Heart left ventricle (tissue), 16 donors: Measurements from ENCODE around the gene NR2F1-AS1. TPM values are rescaled to one million over a fixed set of nuclear protein-coding genes. Genes with fewer than 3 reads are reported as not detected.
A peak's percentile ranks its signal among the peaks of the same experiment; 100 is the strongest.

Experiments used
- ATAC-seq, 4 donors: fragments of 200-7000 bp; cut with Tn5 transposase; one replicate each; pipeline ENCODE4 v1.9.1; 2020 to 2022; ENCODE audit warnings: moderate library complexity in 4 of 4, mild to moderate bottlenecking in 3 of 4, moderate number of reproducible peaks in 1 of 4
- DNase-seq, 5 donors: peaks; one replicate each; pipeline ENCODE4 v3.0.0-alpha.2; 2020
- H3K27ac ChIP-seq, 12 donors: fragments of 200-600 bp; sonication (generic) in 4 of 12; one replicate each; pipeline versions ENCODE4 v1.5.0 to v1.8.0; 2016 to 2022; ENCODE audit warnings: mild to moderate bottlenecking in 2 of 12
- H3K27me3 ChIP-seq, 9 donors: fragments of 200-600 bp; sonication (generic) in 2 of 9; one replicate each; pipeline versions ENCODE4 v1.5.1 to v1.8.0; 2016 to 2022; ENCODE audit warnings: mild to moderate bottlenecking in 3 of 9
- H3K36me3 ChIP-seq, 9 donors: fragments of 200-600 bp; sonication (generic) in 2 of 9; one replicate each; pipeline versions ENCODE4 v1.5.0 to v1.8.0; 2018 to 2022; ENCODE audit warnings: mild to moderate bottlenecking in 2 of 9
- H3K4me1 ChIP-seq, 12 donors: fragments of 200-600 bp; sonication (generic) in 4 of 12; one replicate each; pipeline versions ENCODE4 v1.5.0 to v1.8.0; 2016 to 2022; ENCODE audit warnings: mild to moderate bottlenecking in 3 of 12
- H3K4me3 ChIP-seq, 12 donors: fragments of 200-600 bp; sonication (generic) in 4 of 12; one replicate each; pipeline versions ENCODE4 v1.5.0 to v1.8.0; 2017 to 2022; ENCODE audit warnings: mild to moderate bottlenecking in 9 of 12, moderate library complexity in 4 of 12
- H3K9me3 ChIP-seq, 12 donors: fragments of 200-600 bp; sonication (generic) in 4 of 12; one replicate each; pipeline versions ENCODE4 v1.5.0 to v1.8.0; 2016 to 2022; ENCODE audit warnings: mild to moderate bottlenecking in 1 of 12
- POLR2A ChIP-seq, 2 donors: fragments of 450-650 bp; IDR thresholded peaks; one replicate each; pipeline ENCODE4 v1.6.1; 2017; ENCODE audit warnings: antibody characterized with exemption in 2 of 2, mild to moderate bottlenecking in 2 of 2, moderate library complexity in 2 of 2
- whole genome bisulfite sequencing, 4 donors: extraction: QIAGEN DNeasy Blood & Tissue Kit in 2 of 4; methylation state at CpG; one replicate each; pipeline versions ENCODE4 v1.1.5 to v1.1.7; 2013 to 2018; 5-methylcytosine and 5-hydroxymethylcytosine counted together
- intact Hi-C, 10 donors: fragments of 100-400 bp; cut with DNase I; formaldehyde crosslinking; loops; one replicate each; pipeline versions ENCODE4 v1.11.1 to v1.14.2; 2022
- polyA plus RNA-seq, 2 donors: library from polyadenylated mRNA; stranded (reverse); fragments of 200-250 nt; gene quantifications; one replicate each; pipeline ENCODE4 v1.2.3, GENCODE V29; 2013
- total RNA-seq, 9 donors: library from RNA; depleted of rRNA in 2 of 9; stranded (reverse); fragments of >200 nt in 2 of 9; fragmentation: NEBNext Ultra II Directional in 3 of 9; extraction: Animal tissue kit (Norgen Biotek cat#: 25700) in 3 of 9; gene quantifications; one replicate each; pipeline versions ENCODE4 v1.1.0 to v1.2.4, GENCODE V29; 2016 to 2023
- TF ChIP-seq, protein P1 (sequence below), 12 donors: fragments of 200-600 bp; sonication (generic) in 4 of 12; IDR thresholded peaks; one replicate each; pipeline versions ENCODE4 v1.5.0 to v1.8.0; 2018 to 2022; ENCODE audit warnings: antibody characterized with exemption in 12 of 12, mild to moderate bottlenecking in 5 of 12
- donor health status: ischemic (EF 13 %, LVEDD 7.1; RV severe dilation, severe dysfunction).
- donor health status: healthy with polysubstance abuse.
- donor health status: DM: no; HTN: yes; CAD: no.
- donor health status: DM: no; HTN: no; CAD: no.
- donor health status: ischemic (EF 25% LVEDD 6.9; RV normal size, moderate dysfunction).
- donor health status: ischemic (EF 25% LVEDD 5.7; RV mildly dilated, moderate dysfunction).
- donor health status: healthy.
- donor health status: DM: yes; HTN: yes; CAD: no.
- donor health status: ischemic (EF 35%, LVEDD 5.7; RV mildly dilated, moderate dysfunction).
- donor health status: nonischemic (EF 11% LVEDD 7.7; RV severe dilation, severe dysfunction).
- donor health status: DM: yes; HTN: yes; CAD: no.
- donor health status: PGD.
- donor health status: ischemic (EF 29% LVEDD 5.4; RV normal size, mild dysfunction).
- donor health status: nonischemic (EF 23%, LVEDD 6.1; RV moderate dilation, normal function).

Gene NR2F1-AS1
- total and polyA plus RNA-seq, 11 donors: 0.17 to 4.5 (median 0.67) TPM; not detected in 3

DNA sequence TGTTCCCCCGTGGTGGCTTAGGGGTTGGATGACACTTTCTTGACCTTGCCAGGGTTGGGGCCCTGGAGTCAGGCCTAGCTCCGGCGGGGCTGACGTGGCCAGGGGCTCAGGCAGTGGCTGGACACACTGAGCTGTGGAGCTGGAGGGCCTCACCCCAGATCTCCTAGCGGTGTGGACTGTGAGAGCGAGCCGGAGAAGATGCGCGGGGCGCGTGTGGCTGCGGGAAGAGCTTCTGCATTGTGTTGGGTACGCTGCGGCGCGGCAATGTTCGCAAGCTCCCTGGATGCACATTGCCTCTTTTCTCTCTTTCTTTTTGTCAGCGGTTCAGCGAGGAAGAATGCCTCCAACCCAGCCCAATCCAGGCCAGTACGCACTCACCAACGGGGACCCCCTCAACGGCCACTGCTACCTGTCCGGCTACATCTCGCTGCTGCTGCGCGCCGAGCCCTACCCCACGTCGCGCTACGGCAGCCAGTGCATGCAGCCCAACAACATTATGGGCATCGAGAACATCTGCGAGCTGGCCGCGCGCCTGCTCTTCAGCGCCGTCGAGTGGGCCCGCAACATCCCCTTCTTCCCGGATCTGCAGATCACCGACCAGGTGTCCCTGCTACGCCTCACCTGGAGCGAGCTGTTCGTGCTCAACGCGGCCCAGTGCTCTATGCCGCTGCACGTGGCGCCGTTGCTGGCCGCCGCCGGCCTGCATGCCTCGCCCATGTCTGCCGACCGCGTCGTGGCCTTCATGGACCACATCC is 6.8 kb upstream of the NR2F1-AS1 start:
- Histone ChIP-seq H3K36me3 (no peaks in the 10 kb centered on the region), H3K27me3 (peaks cover 35 to 85% (median 50%) of the 10 kb centered on the region in 9 donors), H3K4me3 (no peak overlapping the region), H3K27ac (no peak overlapping the region), H3K4me1 (peaks cover 0 to 28% (median 8%) of the 10 kb centered on the region in 12 donors), H3K9me3 (no peaks in the 10 kb centered on the region)
- 19 to 54% (median 37%) methylated on average over 40 to 59 of the region's 59 CpGs for WGBS, 4 donors
- DNase-seq (peak in 1 of 5 donors; percentile 23), ATAC-seq (no peak)
- intact Hi-C loops: loop anchor here in 4 of 10 donors (10.0 kb wide), 3 partner anchors 327 to 1147 kb away; no protein-coding TSS in a partner anchor
- TF ChIP-seq, protein P1, sequence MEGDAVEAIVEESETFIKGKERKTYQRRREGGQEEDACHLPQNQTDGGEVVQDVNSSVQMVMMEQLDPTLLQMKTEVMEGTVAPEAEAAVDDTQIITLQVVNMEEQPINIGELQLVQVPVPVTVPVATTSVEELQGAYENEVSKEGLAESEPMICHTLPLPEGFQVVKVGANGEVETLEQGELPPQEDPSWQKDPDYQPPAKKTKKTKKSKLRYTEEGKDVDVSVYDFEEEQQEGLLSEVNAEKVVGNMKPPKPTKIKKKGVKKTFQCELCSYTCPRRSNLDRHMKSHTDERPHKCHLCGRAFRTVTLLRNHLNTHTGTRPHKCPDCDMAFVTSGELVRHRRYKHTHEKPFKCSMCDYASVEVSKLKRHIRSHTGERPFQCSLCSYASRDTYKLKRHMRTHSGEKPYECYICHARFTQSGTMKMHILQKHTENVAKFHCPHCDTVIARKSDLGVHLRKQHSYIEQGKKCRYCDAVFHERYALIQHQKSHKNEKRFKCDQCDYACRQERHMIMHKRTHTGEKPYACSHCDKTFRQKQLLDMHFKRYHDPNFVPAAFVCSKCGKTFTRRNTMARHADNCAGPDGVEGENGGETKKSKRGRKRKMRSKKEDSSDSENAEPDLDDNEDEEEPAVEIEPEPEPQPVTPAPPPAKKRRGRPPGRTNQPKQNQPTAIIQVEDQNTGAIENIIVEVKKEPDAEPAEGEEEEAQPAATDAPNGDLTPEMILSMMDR (IDR thresholded peaks at IDR 0.05): no peak
- no peak for TF ChIP-seq POLR2A (IDR thresholded peaks at IDR 0.05)

DNA sequence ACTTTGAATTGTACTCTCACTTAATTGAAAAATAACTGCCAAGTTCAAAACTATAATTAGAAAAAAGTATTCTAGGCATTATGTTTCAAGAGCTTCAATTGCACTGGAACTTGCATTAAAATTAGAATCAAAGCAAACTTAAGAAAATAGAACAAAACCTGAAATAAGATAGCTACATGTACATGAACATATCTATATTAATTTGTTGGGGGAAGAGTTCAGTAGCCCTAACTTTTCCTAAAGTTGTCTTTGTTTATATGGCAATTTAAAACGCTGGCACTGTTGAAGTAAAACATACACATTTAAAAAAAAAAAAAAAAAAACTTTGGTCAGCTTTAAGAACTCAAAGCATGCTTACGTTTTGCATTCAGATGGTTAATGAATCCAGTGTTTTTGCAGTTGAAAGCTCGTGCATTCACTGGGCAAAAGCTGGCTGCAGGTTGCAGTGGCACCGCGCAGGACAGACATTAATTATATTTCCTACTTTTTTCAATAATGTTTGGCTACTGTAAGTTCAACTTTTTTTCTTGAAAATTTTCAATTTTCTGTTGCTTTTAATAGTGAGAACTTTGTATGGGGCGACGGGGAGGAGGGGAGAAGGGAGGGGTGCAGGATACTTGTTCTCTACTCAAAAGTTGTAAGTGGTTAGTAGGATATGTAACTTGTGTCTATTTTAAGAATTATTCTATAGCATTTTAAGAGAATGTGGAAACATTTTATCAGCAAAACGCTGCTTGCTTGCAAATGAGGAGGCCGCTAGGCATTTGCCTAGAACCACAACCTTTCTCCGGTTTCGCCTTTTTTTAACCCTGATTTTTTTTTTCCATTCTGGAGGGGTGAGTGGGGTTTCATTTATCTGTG is 5.9 kb upstream of the NR2F1-AS1 start:
- intact Hi-C loops: loop anchor here in 4 of 10 donors (10.0 kb wide), 3 partner anchors 328 to 1148 kb away; no protein-coding TSS in a partner anchor
- Histone ChIP-seq H3K27ac (no peak overlapping the region), H3K36me3 (no peaks in the 10 kb centered on the region), H3K4me1 (peaks cover 0 to 32% (median 10%) of the 10 kb centered on the region in 12 donors), H3K9me3 (no peaks in the 10 kb centered on the region), H3K27me3 (peaks cover 36 to 89% (median 55%) of the 10 kb centered on the region in 9 donors), H3K4me3 (no peak overlapping the region)
- DNase-seq (no peak), ATAC-seq (no peak)
- WGBS, 4 donors: 40 to 55% (median 52%) methylated on average over 11 of the region's 11 CpGs
- TF ChIP-seq POLR2A (IDR thresholded peaks at IDR 0.05): no peak
- TF ChIP-seq, protein P1 (IDR thresholded peaks at IDR 0.05): no peak

DNA sequence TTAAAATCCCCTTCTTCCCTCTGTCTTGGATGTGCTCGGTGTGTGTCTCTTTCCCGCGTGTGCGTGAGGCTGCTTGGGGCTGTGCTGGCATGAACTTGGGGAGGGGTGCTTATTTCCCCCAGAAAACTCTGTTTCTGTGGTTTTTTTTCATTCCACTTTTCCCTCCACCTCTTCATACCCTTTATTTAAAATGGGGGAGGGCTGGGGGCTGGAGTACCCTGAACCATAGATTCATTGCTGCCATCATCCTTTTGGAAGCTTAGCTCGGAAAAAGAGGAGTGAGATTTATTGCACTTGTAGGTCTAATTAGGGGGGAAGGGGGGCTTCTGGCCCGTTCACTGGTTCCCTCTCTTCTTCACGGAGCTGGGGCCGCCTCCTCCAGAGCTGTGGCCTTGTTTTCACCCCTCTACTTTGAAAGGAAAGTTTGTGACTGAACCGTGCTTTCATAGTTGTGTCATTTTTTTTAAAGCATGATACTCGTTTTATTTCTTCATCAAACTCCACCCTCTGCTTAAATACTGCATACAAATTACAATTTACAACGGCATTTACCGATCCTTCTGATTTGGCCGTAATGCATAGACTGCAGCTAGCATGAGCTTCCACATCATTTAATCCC is 4.9 kb upstream of the NR2F1-AS1 start:
- no peaks in the 10 kb centered on the region for H3K9me3 ChIP-seq
- no peak for ATAC-seq
- H3K27me3 ChIP-seq: peaks cover 37 to 86% (median 60%) of the 10 kb centered on the region in 9 donors
- intact Hi-C loops: loop anchor here in 4 of 10 donors (10.0 kb wide), 3 partner anchors 329 to 1149 kb away; no protein-coding TSS in a partner anchor
- peak overlapping the region in 7 of 12 donors; percentile 24 to 74 (median 57) for H3K4me3 ChIP-seq
- 16 to 25% (median 22%) methylated on average over 13 of the region's 13 CpGs for WGBS, 4 donors
- TF ChIP-seq, protein P1 (IDR thresholded peaks at IDR 0.05): no peak
- DNase-seq: no peak
- no peaks in the 10 kb centered on the region for H3K36me3 ChIP-seq
- H3K4me1 ChIP-seq: peaks cover 0 to 37% (median 10%) of the 10 kb centered on the region in 12 donors
- H3K27ac ChIP-seq: peak overlapping the region in 1 of 12 donors; percentile 40
